Nephron progenitor cell (in vitro differentiated cells): ENCODE measurements around the gene IMPA2.
"Not testable (repeated sequence)": the region's sequence is repeated elsewhere in the genome, so short reads cannot be mapped to it uniquely, and the experiment has no call there.

Experiments used
- DNase-seq: peaks from one replicate; pipeline ENCODE4 v3.0.0; 2021
- H3K27ac Mint-ChIP-seq: 2 replicates; pipeline ENCODE4 v1.8.0; 2021; ENCODE audit warnings: mild to moderate bottlenecking, moderate library complexity, mixed read lengths
- H3K27me3 Mint-ChIP-seq: 2 replicates; pipeline ENCODE4 v1.8.0; 2021; ENCODE audit warnings: mild to moderate bottlenecking, low read depth, mixed read lengths; ENCODE audit not compliant: poor library complexity
- H3K36me3 Mint-ChIP-seq: 2 replicates; pipeline ENCODE4 v1.8.0; 2021; ENCODE audit warnings: low read depth, mixed read lengths
- H3K4me1 Mint-ChIP-seq: 2 replicates; pipeline ENCODE4 v1.8.0; 2021; ENCODE audit warnings: mixed read lengths
- H3K4me3 Mint-ChIP-seq: 2 replicates; pipeline ENCODE4 v1.8.0; 2021; ENCODE audit warnings: mild to moderate bottlenecking, moderate library complexity, mixed read lengths
- H3K9me3 Mint-ChIP-seq: 2 replicates; pipeline ENCODE4 v1.8.0; 2021; ENCODE audit warnings: mild to moderate bottlenecking, moderate library complexity, mixed read lengths
- TF ChIP-seq, protein P1 (sequence below): fragments of 200-600 bp; sonication (generic); IDR thresholded peaks from 2 replicates; pipeline ENCODE4 v1.5.0; 2021; ENCODE audit warnings: antibody characterized with exemption

The IMPA2 gene

DNA sequence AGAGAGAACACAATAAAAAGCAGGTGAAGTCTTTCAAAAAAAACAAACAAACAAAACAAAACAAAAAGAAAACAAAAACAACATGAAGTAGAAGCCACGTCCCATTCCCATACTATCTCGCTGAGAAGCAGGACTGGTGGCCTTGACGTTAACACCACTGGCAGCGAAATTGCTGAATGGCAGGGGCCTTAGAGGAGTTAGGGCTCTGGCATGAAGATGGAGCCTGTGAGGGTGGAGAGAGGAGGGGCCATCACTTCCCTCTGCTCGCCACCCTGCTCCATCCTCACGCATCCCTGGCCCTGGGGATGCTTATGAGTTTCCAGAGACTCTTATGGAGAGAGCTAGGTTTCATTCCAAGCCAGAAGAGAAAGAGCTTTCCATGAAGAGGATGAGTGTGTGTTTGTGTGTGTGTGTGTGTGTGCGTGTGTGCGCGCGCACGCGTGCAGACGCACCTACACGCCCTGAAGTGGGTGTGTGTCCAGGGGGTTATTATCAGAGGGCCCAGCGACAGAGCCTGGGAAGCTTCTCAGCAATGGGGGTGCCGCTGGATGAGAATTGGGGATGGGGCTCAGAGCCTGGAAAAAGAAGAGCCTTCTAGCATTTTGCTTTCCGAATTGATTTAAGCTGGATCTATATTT is 20.4 kb upstream of the IMPA2 start:
- no peaks in the 10 kb centered on the region for H3K36me3 Mint-ChIP-seq
- H3K27ac Mint-ChIP-seq, result no peak overlapping the region
- H3K27me3 Mint-ChIP-seq, result peaks cover 4% of the 10 kb centered on the region
- TF ChIP-seq, protein P1, sequence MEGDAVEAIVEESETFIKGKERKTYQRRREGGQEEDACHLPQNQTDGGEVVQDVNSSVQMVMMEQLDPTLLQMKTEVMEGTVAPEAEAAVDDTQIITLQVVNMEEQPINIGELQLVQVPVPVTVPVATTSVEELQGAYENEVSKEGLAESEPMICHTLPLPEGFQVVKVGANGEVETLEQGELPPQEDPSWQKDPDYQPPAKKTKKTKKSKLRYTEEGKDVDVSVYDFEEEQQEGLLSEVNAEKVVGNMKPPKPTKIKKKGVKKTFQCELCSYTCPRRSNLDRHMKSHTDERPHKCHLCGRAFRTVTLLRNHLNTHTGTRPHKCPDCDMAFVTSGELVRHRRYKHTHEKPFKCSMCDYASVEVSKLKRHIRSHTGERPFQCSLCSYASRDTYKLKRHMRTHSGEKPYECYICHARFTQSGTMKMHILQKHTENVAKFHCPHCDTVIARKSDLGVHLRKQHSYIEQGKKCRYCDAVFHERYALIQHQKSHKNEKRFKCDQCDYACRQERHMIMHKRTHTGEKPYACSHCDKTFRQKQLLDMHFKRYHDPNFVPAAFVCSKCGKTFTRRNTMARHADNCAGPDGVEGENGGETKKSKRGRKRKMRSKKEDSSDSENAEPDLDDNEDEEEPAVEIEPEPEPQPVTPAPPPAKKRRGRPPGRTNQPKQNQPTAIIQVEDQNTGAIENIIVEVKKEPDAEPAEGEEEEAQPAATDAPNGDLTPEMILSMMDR, result no peak
- H3K4me3 Mint-ChIP-seq, result no peak overlapping the region
- peaks cover 27% of the 10 kb centered on the region for H3K4me1 Mint-ChIP-seq
- no peak for DNase-seq
- peaks cover 22% of the 10 kb centered on the region for H3K9me3 Mint-ChIP-seq

DNA sequence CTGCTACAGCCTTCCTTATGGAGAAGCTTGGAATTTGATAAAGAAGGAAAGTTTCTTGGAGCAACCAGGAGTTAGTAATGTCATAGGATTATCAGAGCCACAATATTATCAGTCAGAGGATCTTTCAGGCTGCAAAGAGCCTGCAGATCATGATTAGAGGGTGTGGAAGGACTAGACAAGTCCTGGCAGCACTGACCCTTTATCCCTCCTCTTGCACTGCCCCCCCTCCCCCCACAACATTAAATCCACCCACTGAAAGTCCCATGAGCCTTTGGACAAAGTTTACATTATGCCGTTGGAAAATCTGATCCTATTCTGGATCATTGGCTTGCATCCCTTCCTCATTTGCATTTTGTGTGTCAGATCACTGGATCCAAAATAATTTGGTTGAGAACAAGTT is 18.7 kb upstream of the IMPA2 start:
- no peaks in the 10 kb centered on the region for H3K36me3 Mint-ChIP-seq
- peaks cover 12% of the 10 kb centered on the region for H3K9me3 Mint-ChIP-seq
- DNase-seq, result no peak
- H3K27ac Mint-ChIP-seq, result no peak overlapping the region
- H3K4me1 Mint-ChIP-seq, result peaks cover 22% of the 10 kb centered on the region
- TF ChIP-seq, protein P1, result no peak
- H3K27me3 Mint-ChIP-seq, result peaks cover 4% of the 10 kb centered on the region
- no peak overlapping the region for H3K4me3 Mint-ChIP-seq

DNA sequence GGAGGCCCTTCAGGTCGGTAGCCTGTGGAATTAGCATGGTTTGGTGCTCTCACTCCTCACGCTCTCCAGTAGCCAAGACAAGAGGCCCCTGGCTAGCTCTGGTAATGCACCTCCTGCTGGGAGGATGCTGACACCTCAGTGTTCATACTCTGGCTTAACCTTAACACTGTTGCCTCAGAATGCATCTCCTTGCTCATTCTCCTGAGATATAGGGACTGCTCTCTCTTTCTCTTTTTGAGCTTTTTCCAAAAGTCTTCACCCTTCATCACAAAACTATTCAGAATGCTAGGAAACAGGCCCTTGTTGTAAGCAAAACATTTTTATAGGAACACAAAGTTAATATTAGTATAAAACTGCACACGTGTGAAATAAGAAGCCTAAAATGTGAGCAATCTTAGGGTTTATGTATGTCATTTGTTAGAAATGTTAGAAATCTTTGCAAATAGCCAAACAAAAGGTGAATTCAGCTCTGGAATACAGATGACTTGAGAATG is 17.3 kb upstream of the IMPA2 start:
- no peak for DNase-seq
- Mint-ChIP-seq H3K9me3 (no peaks in the 10 kb centered on the region), H3K27ac (no peak overlapping the region), H3K36me3 (no peaks in the 10 kb centered on the region), H3K4me3 (no peak overlapping the region), H3K27me3 (peaks cover 4% of the 10 kb centered on the region), H3K4me1 (peaks cover 22% of the 10 kb centered on the region)
- TF ChIP-seq, protein P1, result peak; percentile 11

DNA sequence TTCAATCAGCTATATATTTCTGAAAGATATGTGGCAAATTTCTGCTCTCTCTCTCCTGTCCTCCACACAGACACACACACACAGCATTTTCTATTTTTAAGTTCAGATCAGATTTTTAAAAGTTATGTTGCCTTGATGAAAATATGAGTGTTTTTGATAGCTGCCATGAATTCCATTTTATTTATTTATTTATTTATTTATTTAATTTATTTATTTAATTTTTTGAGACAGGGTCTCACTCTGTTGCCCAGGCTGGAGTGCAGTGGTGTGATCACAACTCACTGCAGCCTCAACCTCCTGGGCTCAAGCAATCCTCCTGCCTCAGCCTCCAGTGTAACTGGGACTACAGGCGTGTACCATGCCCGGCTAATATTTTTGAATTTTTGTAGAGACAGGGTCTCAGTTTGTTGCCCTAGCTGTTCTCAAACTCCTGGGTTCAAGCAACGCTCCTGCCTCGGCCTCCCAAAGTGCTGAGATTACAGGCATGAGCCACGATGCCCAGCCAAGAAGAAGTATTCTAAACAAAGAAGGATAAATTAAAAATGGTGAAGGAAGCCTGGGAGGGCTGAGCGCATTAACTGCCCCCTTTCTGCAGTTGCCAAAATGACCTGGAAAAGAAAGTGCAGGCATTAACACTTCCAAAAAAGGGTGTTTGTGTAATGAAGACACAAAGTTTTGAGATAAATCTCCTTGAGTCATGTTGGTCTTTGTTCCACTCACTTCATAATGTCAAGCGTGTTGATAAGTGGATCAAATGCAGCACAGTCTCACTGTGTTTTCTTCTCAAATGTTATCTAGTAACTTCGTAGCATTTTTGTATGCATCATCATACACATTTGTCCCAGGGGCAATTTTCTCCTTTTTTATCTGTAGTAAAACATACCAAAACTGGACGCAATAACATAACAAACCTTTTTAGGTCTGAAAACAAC is 11.1 kb upstream of the IMPA2 start:
- TF ChIP-seq, protein P1, result no peak

DNA sequence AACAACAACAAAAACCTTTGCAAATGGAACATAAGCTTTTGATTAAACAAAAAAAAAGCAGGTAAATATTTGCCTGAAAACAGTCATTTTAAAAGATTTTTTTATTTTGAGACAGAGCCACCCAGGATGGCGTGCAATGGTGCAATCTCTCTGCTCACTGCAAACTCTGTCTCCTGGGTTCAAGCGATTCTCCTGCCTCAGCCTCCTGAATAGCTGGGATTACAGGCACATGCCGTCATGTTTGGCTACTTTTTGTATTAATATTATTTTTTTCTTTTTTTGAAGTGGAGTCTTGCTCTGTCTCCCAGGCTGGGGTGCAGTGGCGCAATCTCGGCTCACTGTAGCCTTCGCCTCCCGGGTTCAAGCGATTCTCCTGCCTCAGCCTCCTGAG is 10.5 kb upstream of the IMPA2 start:
- H3K9me3 Mint-ChIP-seq, H3K27me3 Mint-ChIP-seq, H3K27ac Mint-ChIP-seq, H3K4me3 Mint-ChIP-seq, H3K36me3 Mint-ChIP-seq, DNase-seq, H3K4me1 Mint-ChIP-seq: not testable (repeated sequence)

More for the DNA sequence above, 11.1 kb upstream of the IMPA2 start:
- no peak overlapping the region for H3K27ac Mint-ChIP-seq
- H3K9me3 Mint-ChIP-seq, result peaks cover 8% of the 10 kb centered on the region
- no peak for DNase-seq
- peaks cover 4% of the 10 kb centered on the region for H3K4me1 Mint-ChIP-seq
- no peaks in the 10 kb centered on the region for H3K27me3 Mint-ChIP-seq
- H3K4me3 Mint-ChIP-seq, result no peak overlapping the region
- no peaks in the 10 kb centered on the region for H3K36me3 Mint-ChIP-seq

DNA sequence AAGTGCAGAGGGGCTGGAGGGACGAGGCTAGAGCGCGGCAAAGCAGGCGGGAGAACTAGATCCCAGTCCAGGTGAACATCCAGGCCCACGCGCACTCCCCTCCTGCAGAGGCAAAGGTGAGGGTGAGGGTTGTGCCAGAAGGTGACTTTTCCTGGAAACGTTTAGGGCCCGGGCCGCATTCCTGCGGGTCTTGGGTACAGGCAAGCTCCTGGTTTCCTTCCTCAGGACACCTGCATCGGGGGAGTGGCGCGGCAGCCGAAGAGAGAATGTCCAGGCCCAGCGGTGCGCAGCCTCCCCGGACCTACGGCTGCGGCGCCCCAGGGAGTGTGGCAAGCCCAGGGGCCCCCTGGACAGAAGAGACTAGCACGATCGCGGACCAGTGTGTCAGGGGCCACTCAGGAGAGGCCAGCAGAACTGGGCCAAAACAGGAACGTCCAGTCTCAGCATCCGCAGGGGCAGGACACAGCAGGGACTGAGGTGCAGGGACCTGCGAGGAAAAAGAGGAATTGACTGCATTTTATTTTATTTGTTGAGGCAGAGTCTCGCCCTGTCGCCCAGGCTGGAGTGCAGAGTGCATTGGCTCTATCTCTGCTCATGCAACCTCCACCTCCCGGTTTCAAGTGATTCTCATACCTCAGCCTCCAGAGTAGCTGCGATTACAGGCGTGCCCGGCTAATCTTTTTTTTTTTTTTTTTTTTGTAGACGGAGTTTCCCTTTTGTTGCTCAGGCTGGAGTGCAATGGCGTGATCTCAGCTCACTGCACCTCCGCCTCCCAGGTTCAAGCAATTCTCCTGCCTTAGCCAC is 8.7 kb upstream of the IMPA2 start:
- Mint-ChIP-seq H3K36me3 (no peaks in the 10 kb centered on the region), H3K27me3 (no peaks in the 10 kb centered on the region), H3K27ac (no peak overlapping the region), H3K4me1 (peaks cover 4% of the 10 kb centered on the region), H3K4me3 (no peak overlapping the region), H3K9me3 (peaks cover 8% of the 10 kb centered on the region)
- TF ChIP-seq, protein P1, result no peak
- DNase-seq, result no peak
